Caco-2 (cell line): Measurements from ENCODE around the gene CMTM7. TPM values are rescaled to one million over a fixed set of nuclear protein-coding genes. Genes with fewer than 3 reads are reported as not detected.

Experiments
- BruUV-seq: library from RNA; stranded (reverse); fragments of 400-500 nt; replicated peaks from 2 replicates; lab custom pipeline; 2021; lab: Mats Ljungman, UMichigan
- CTCF ChIA-PET: fragments of 300-600 bp; sonication (Branson Sonifier 250); formaldehyde crosslinking; loops from one replicate; lab custom pipeline; 2022; ENCODE audit warnings: antibody characterized with exemption; lab: Charles Lee
- POLR2A ChIA-PET: fragments of 300-600 bp; sonication (Branson Sonifier 250); formaldehyde crosslinking; loops from one replicate; lab custom pipeline; 2022; ENCODE audit warnings: antibody characterized with exemption; lab: Charles Lee
- DNase-seq, 2 experiments: peaks; one replicate each; pipeline versions ENCODE4 v3.0.0 to v3.0.0-alpha.2; 2020 to 2022
- H3K27me3 ChIP-seq: replicated peaks from 2 replicates; pipeline ENCODE4 v1.6.0; 2011; ENCODE audit warnings: low read length; ENCODE audit not compliant: control insufficient read depth, insufficient read depth
- H3K36me3 ChIP-seq: 2 replicates; pipeline ENCODE4 v1.5.1; 2011; ENCODE audit warnings: low read length; ENCODE audit not compliant: control insufficient read depth, insufficient read depth
- H3K4me1 ChIP-seq: fragments of 250-450 bp; sonication (Bioruptor Pico); 2 replicates; pipeline ENCODE4 v1.5.1; 2020; ENCODE audit warnings: mild to moderate bottlenecking
- H3K4me3 ChIP-seq: 2 replicates; pipeline ENCODE4 v1.5.1; 2011; ENCODE audit warnings: low read depth, mild to moderate bottlenecking, control low read depth, low read length
- H3K9me3 ChIP-seq: fragments of 250-450 bp; sonication (Bioruptor Pico); 2 replicates; pipeline ENCODE4 v1.5.1; 2020; ENCODE audit warnings: mild to moderate bottlenecking, moderate library complexity
- H3K27ac Mint-ChIP-seq: one replicate; pipeline ENCODE4 v1.8.0; 2022; ENCODE audit warnings: mixed read lengths; ENCODE audit not compliant: unreplicated experiment
- H3K27me3 Mint-ChIP-seq: one replicate; pipeline ENCODE4 v1.8.0; 2022; ENCODE audit warnings: mixed read lengths; ENCODE audit not compliant: insufficient read depth, unreplicated experiment
- H3K36me3 Mint-ChIP-seq: one replicate; pipeline ENCODE4 v1.8.0; 2022; ENCODE audit warnings: mild to moderate bottlenecking, mixed read lengths; ENCODE audit not compliant: insufficient read depth, unreplicated experiment
- H3K4me1 Mint-ChIP-seq: one replicate; pipeline ENCODE4 v1.8.0; 2022; ENCODE audit warnings: low read depth, mixed read lengths; ENCODE audit not compliant: unreplicated experiment
- H3K4me3 Mint-ChIP-seq: one replicate; pipeline ENCODE4 v1.8.0; 2022; ENCODE audit warnings: mild to moderate bottlenecking, moderate library complexity, mixed read lengths; ENCODE audit not compliant: unreplicated experiment
- H3K9me3 Mint-ChIP-seq: one replicate; pipeline ENCODE4 v1.8.0; 2022; ENCODE audit warnings: mixed read lengths; ENCODE audit not compliant: unreplicated experiment
- CTCF ChIP-seq, 2 experiments: fragments of 200-600 bp in 1 of 2; IDR thresholded peaks; 1 replicate in 1 of 2; 2 replicates in 1 of 2; pipeline versions ENCODE4 v1.5.1 to v1.8.0; 2011 to 2022; ENCODE audit warnings: antibody characterized with exemption in 1 of 2, control low read depth in 1 of 2, inconsistent platforms in 1 of 2, low read depth in 1 of 2, low read length in 1 of 2, mild to moderate bottlenecking in 1 of 2, moderate library complexity in 1 of 2; ENCODE audit not compliant: insufficient read depth in 1 of 2, severe bottlenecking in 1 of 2, unreplicated experiment in 1 of 2
- intact Hi-C: fragments of 100-400 bp; cut with micrococcal nuclease; formaldehyde crosslinking; loops from one replicate; pipeline ENCODE4 v1.10.0; 2022; ENCODE audit not compliant: unreplicated experiment
- total RNA-seq: library from RNA; stranded (reverse); gene quantifications from 2 replicates; pipeline ENCODE4 v1.2.3, GENCODE V29; 2022

Gene CMTM7
- total RNA-seq, 1 experiment from 2014 or later, result 27.0 TPM

DNA sequence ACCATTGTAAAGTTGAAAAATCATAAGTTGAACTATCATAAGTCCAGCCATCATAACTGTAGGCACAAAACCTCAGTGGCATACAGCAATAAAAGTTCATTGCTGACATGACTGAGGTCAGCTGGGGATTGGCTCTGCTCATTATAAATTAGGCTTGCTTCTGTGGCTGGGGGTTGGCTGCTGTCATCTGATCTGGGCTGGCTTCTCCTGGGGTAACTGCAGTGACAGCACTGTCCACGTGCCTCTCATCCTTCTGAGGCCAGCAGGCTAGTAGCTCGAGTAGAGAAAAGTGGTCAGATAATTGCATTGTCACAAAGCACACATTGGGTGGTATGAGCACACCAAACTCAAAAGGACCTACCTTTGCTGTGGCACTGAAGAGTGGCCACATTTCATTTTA lies 31.3 kb downstream of the CMTM7 start:
- peaks cover 26% of the 10 kb centered on the region for H3K4me1 Mint-ChIP-seq
- Histone ChIP-seq H3K27me3 (no peaks in the 10 kb centered on the region), H3K4me3 (no peak overlapping the region), H3K4me1 (peaks cover 31% of the 10 kb centered on the region), H3K36me3 (no peaks in the 10 kb centered on the region), H3K9me3 (no peaks in the 10 kb centered on the region; the same call in 1 of the 2 replicates)
- POLR2A ChIA-PET, result no interaction called here
- H3K27me3 Mint-ChIP-seq, result no peaks in the 10 kb centered on the region
- H3K4me3 Mint-ChIP-seq, result no peak overlapping the region
- H3K36me3 Mint-ChIP-seq, result peaks cover 5% of the 10 kb centered on the region
- no peak for DNase-seq
- intact Hi-C loops, result no loop called here
- no peak overlapping the region for H3K27ac Mint-ChIP-seq
- no TSS peak for BruUV-seq
- peaks cover 8% of the 10 kb centered on the region for H3K9me3 Mint-ChIP-seq
- TF ChIP-seq CTCF (IDR thresholded peaks at IDR 0.05; ENCODE audit: insufficient read depth in 1 of 2, low read depth in 1 of 2, low read length in 1 of 2, severe bottlenecking in 1 of 2, unreplicated experiment in 1 of 2), result no peak
- CTCF ChIA-PET, result no interaction called here

DNA sequence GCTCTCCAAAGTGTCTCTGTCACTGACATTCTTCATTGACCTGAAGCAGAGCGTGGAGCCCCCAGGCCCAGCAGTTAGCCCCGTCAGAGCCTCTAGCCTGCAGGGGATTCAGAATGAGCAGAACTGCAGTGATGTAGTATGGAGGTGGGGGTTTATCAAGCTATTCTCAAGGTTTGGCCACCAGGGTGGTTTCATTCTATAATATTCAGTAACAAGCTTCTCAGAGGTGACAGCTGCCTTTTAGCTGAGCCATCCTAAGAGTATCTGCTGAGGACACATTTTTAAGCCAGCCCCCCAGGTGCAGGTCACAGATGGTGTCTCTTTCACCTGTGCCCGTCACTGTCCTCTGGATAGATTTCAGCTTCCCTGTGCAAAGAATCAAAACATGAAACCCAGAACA lies 31.9 kb downstream of the CMTM7 start:
- peaks cover 29% of the 10 kb centered on the region for H3K4me1 ChIP-seq
- no peaks in the 10 kb centered on the region; the same call in 1 of the 2 replicates for H3K9me3 ChIP-seq
- no peak for DNase-seq
- Mint-ChIP-seq H3K27me3 (no peaks in the 10 kb centered on the region), H3K36me3 (peaks cover 5% of the 10 kb centered on the region), H3K27ac (no peak overlapping the region), H3K9me3 (peaks cover 8% of the 10 kb centered on the region), H3K4me3 (no peak overlapping the region), H3K4me1 (peaks cover 27% of the 10 kb centered on the region)
- TF ChIP-seq CTCF (IDR thresholded peaks at IDR 0.05; ENCODE audit: insufficient read depth in 1 of 2, low read depth in 1 of 2, low read length in 1 of 2, severe bottlenecking in 1 of 2, unreplicated experiment in 1 of 2), result no peak
- H3K4me3 ChIP-seq, result no peak overlapping the region
- H3K27me3 ChIP-seq, result no peaks in the 10 kb centered on the region
- no peaks in the 10 kb centered on the region for H3K36me3 ChIP-seq
- ChIA-PET CTCF (no interaction called here), POLR2A (no interaction called here)
- BruUV-seq, result no TSS peak
- intact Hi-C loops, result no loop called here

GRCh38 chr3:32423956-32424557 lies 32.4 kb downstream of the CMTM7 start:
- H3K9me3 ChIP-seq, result no peaks in the 10 kb centered on the region
- no peak for DNase-seq
- H3K4me1 ChIP-seq, result peaks cover 25% of the 10 kb centered on the region
- H3K9me3 Mint-ChIP-seq, result peaks cover 4% of the 10 kb centered on the region
- H3K27ac Mint-ChIP-seq, result no peak overlapping the region
- H3K36me3 ChIP-seq, result no peaks in the 10 kb centered on the region
- no peak overlapping the region for H3K4me3 Mint-ChIP-seq
- ChIA-PET CTCF (no interaction called here), POLR2A (no interaction called here)
- H3K36me3 Mint-ChIP-seq, result peaks cover 5% of the 10 kb centered on the region
- no peak for TF ChIP-seq CTCF (IDR thresholded peaks at IDR 0.05; ENCODE audit: insufficient read depth in 1 of 2, low read depth in 1 of 2, low read length in 1 of 2, severe bottlenecking in 1 of 2, unreplicated experiment in 1 of 2)
- peaks cover 27% of the 10 kb centered on the region for H3K4me1 Mint-ChIP-seq
- intact Hi-C loops, result no loop called here
- H3K27me3 Mint-ChIP-seq, result no peaks in the 10 kb centered on the region
- BruUV-seq, result no TSS peak
- H3K27me3 ChIP-seq, result no peaks in the 10 kb centered on the region
- H3K4me3 ChIP-seq, result no peak overlapping the region
